Panc1 (cell line): ENCODE measurements around the gene ADSS1.

Source experiments
- CTCF ChIP-seq: fragments of 450-650 bp; IDR thresholded peaks from 2 replicates; pipeline ENCODE4 v1.5.1; 2017; ENCODE audit warnings: mild to moderate bottlenecking
- POLR2AphosphoS5 ChIP-seq: IDR thresholded peaks from 2 replicates; pipeline ENCODE4 v1.6.1; 2012; ENCODE audit warnings: mild to moderate bottlenecking, low read depth, low read length, moderate library complexity
- REST ChIP-seq, 2 experiments: IDR thresholded peaks; 2 replicates each; pipeline ENCODE4 v1.6.1; 2011 to 2012; ENCODE audit warnings: low read depth in 2 of 2, control low read depth in 1 of 2, low read length in 1 of 2, mild to moderate bottlenecking in 1 of 2, moderate library complexity in 1 of 2; ENCODE audit not compliant: insufficient read depth in 1 of 2

- no peak for TF ChIP-seq POLR2AphosphoS5
- no peak for TF ChIP-seq CTCF
- no peak for TF ChIP-seq REST (IDR thresholded peaks at IDR 0.05; ENCODE audit: insufficient read depth in 1 of 2, low read depth in 2 of 2, low read length in 1 of 2)
Measured at GRCh38 chr14:104776961-104777807, 53.2 kb downstream of the ADSS1 start.
